HUES48 (cell line): ENCODE data around the gene TGFB2.

Experiments used
- H3K27ac ChIP-seq: one replicate; pipeline ENCODE4 v1.7.0; 2013; ENCODE audit warnings: low read depth, low read length, inconsistent platforms
- H3K27me3 ChIP-seq: 2 replicates; pipeline ENCODE4 v1.6.1; 2013; ENCODE audit warnings: mild to moderate bottlenecking, low read length; ENCODE audit not compliant: control insufficient read depth, insufficient read depth
- H3K36me3 ChIP-seq: 2 replicates; pipeline ENCODE4 v1.6.1; 2013; ENCODE audit warnings: low read length; ENCODE audit not compliant: control insufficient read depth, insufficient read depth
- H3K4me1 ChIP-seq: 2 replicates; pipeline ENCODE4 v1.6.1; 2013; ENCODE audit warnings: mild to moderate bottlenecking, low read length; ENCODE audit not compliant: control insufficient read depth, insufficient read depth
- H3K4me3 ChIP-seq: 2 replicates; pipeline ENCODE4 v1.5.1; 2013; ENCODE audit warnings: mild to moderate bottlenecking, low read depth, low read length
- H3K9ac ChIP-seq: 2 replicates; pipeline ENCODE4 v1.6.1; 2013; ENCODE audit warnings: mild to moderate bottlenecking, low read depth, low read length, moderate library complexity
- H3K9me3 ChIP-seq: 2 replicates; pipeline ENCODE4 v1.6.1; 2013; ENCODE audit warnings: low read length; ENCODE audit not compliant: control insufficient read depth, insufficient read depth

TGFB2 gene

DNA sequence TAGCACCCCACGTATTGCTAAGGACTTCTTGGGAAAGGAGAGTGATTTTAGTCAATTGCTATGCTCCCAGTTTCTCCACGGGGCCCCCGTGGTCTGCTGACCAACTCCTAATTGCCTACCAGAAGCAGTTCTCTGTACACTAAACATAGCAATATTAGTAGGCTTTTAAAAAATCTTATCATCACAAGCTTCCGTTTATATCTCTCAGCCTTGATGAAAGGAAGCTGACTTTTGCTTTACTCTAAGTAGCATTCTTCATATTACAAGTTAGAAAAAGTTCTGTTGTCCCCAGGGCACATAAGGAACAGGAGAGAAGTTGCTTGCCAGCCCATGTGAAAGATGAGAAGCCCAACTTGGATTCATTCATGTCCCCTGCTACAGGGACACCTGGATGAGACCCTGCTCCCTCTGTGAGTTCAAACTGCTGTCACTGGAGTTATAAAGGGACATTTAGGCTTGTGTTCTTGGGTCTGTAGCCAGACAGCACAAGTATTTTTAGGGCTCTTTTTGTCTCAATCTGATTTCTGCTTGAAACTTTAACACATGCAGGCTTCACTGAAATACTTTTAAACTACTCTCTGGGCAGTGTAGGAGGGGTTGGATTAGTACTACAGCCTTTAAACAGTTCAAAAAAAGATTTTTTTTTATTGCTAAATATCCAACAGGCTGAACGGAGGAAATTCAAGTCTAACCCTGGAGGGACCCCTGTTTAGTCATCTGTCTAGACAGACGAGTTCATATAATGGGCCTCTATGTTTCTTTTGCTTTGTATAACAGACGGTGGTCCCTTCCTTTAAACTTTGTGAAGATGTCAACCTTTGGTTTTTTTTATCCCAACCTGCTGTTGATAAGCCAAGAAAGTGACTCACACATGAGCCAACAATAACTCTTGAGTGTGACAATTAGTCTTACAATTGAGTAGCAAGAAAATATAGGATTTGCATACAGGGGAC lies 29.5 kb downstream of the TGFB2 start:
- no peak overlapping the region for H3K4me3 ChIP-seq
- H3K27ac ChIP-seq: no peak overlapping the region
- H3K9ac ChIP-seq: no peak overlapping the region
- H3K4me1 ChIP-seq: no peaks in the 10 kb centered on the region
- H3K27me3 ChIP-seq: no peaks in the 10 kb centered on the region
- no peaks in the 10 kb centered on the region for H3K9me3 ChIP-seq
- H3K36me3 ChIP-seq: no peaks in the 10 kb centered on the region

DNA sequence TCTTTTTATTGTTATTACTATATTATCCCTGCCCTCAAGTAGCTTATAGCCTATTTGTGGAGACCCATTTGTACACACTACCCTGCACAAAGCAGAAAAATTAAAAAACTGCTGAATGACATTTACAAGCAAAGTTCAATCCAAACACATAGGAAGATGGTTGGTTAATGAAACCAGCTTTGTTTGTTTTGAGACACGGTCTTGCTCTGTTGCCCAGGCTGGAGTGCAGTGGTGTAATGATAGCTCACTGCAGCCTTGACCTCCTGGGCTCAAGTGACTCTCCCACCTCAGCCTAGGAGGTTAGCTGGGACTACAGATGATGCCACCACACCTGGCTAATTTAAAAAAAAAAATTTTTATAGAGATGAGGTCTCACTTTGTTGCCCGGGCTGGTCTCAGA lies 31.6 kb downstream of the TGFB2 start:
- no peak overlapping the region for H3K9ac ChIP-seq
- no peak overlapping the region for H3K27ac ChIP-seq
- no peak overlapping the region for H3K4me3 ChIP-seq
- H3K9me3 ChIP-seq: no peaks in the 10 kb centered on the region
- H3K27me3 ChIP-seq: no peaks in the 10 kb centered on the region
- peaks cover 5% of the 10 kb centered on the region; the same call in 1 of the 2 replicates for H3K4me1 ChIP-seq
- no peaks in the 10 kb centered on the region for H3K36me3 ChIP-seq

DNA sequence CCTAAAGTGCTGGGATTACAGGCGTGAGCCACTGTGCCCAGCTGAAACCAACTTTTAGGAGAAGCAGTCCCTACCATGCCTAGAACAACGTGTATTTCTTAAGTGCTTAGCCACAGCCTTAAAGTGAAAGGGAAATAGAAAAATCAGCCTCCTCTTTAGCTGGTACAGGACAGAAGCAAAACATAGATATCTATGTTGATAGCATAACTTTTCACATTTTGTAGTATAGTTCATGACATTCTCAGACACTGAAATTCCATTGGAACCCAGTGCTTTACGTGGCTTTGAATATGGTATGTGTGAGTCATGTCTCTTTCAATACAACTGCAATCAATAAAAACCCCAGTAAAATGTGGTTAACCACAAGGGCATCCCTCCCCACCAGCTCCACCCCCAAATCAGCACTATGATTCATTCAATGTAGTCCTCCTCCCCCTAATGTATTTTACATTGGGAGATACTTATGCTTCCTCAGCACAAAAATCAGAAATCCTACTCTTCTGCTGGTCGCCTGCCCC lies 32.1 kb downstream of the TGFB2 start:
- Histone ChIP-seq H3K9ac (no peak overlapping the region), H3K27ac (no peak overlapping the region), H3K36me3 (no peaks in the 10 kb centered on the region), H3K4me1 (peaks cover 5% of the 10 kb centered on the region; the same call in 1 of the 2 replicates), H3K27me3 (no peaks in the 10 kb centered on the region), H3K4me3 (no peak overlapping the region), H3K9me3 (no peaks in the 10 kb centered on the region)

DNA sequence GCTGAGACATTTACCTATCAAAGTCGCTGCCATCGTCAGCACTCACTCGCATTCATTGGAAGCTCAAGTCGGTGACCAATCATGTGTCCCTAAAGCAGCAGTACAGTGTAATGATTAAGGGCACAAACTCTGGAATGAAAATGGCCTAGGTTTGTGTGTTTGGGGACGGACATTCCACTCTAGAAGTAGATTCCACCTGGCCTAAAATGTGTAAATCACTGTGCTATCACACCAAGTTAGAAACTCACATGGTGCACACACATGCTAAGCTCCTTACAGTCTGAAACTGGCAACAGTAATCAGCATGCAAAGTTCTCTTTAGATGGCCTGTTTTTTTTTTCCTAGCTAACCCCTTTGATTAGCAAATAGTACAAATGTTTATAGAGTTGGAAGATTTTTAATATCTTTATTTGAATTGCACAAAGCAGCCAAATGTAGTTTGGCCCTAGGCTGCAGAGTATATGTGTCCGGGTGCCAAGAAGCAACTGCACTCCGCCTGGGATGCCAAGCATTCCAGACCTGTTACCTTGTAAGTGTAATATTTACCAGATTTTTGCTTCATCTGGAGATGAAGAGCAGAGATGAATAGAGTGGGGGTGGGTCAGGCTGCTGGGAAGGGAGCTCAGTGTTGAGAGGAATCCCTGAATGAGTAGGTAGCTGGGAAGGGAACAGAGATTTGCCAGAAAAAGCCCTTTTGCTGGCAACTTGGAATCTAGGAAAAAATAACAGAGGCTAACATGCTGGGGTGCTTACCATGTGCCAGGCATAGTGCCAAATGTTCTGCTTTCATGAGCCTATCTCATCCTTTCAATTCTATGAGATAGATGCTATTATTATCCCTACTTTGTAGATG lies 35.2 kb downstream of the TGFB2 start:
- peaks cover 5% of the 10 kb centered on the region; the same call in 1 of the 2 replicates for H3K4me1 ChIP-seq
- no peak overlapping the region for H3K4me3 ChIP-seq
- H3K27me3 ChIP-seq: no peaks in the 10 kb centered on the region
- no peaks in the 10 kb centered on the region for H3K36me3 ChIP-seq
- no peaks in the 10 kb centered on the region for H3K9me3 ChIP-seq
- no peak overlapping the region for H3K9ac ChIP-seq
- no peak overlapping the region for H3K27ac ChIP-seq

DNA sequence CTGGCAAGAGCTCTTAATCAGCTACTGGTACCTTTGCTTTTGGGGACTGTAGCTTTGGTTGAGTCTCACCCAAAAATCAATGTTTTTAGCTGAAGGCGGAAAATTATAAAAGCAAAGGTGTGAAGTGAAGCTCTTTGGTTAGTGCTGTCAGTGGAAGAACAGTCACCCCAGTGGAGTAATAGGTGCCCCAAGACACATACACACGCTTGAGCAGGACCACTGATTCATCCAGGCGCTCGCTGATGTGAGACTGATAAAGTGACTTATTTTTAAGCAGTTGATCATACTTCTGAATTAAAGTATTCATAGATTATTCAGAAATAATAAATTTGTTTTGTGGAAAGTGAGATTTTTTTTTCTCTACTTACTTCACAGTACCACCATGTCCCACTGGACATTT lies 37.1 kb downstream of the TGFB2 start:
- H3K4me3 ChIP-seq: no peak overlapping the region
- no peaks in the 10 kb centered on the region for H3K36me3 ChIP-seq
- H3K4me1 ChIP-seq: peaks cover 5% of the 10 kb centered on the region; the same call in 1 of the 2 replicates
- no peaks in the 10 kb centered on the region for H3K9me3 ChIP-seq
- H3K9ac ChIP-seq: no peak overlapping the region
- no peaks in the 10 kb centered on the region for H3K27me3 ChIP-seq
- no peak overlapping the region for H3K27ac ChIP-seq

DNA sequence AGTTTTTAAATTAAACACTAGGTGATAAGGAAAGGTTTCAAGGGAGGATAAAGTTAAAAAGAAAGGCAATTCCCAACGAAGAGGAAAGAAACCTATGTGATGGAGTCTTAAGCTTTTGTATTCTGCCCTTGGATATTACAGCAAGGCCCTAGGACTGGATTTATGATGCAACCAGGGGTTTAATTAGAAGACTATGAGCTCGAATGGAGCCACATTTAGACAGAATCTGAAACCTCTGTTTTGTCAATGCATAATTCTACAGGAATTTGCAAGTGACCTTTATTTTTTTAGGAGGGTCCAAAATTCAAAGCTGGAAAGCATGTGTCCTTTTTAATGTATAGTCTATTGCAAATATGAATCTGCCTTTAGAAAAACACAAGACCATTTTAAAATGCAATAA lies 37.9 kb downstream of the TGFB2 start:
- H3K4me3 ChIP-seq: no peak overlapping the region
- no peaks in the 10 kb centered on the region for H3K9me3 ChIP-seq
- no peaks in the 10 kb centered on the region for H3K36me3 ChIP-seq
- H3K27ac ChIP-seq: no peak overlapping the region
- H3K4me1 ChIP-seq: peaks cover 5% of the 10 kb centered on the region; the same call in 1 of the 2 replicates
- no peak overlapping the region for H3K9ac ChIP-seq
- no peaks in the 10 kb centered on the region for H3K27me3 ChIP-seq

DNA sequence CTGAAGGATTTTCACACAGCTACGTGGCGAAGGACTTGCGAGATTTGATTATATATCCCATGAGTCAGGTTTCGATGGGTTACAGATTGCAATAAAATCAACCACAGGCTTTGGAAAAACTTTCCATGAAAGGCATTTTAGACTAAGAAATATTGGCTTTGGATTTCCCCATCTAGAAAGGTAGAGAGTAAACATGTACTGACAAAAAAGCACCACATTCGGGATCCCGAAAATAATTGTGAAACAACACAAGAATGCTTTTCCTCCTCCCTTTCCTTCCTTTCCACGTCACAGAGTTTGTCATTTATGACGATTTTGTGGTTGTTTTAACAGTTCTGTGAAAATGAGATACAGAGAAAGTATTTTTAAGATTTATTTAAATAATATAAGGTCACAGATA lies 38.5 kb downstream of the TGFB2 start:
- H3K36me3 ChIP-seq: no peaks in the 10 kb centered on the region
- peaks cover 5% of the 10 kb centered on the region; the same call in 1 of the 2 replicates for H3K4me1 ChIP-seq
- H3K27me3 ChIP-seq: no peaks in the 10 kb centered on the region
- H3K9me3 ChIP-seq: no peaks in the 10 kb centered on the region
- H3K27ac ChIP-seq: no peak overlapping the region
- H3K9ac ChIP-seq: no peak overlapping the region
- no peak overlapping the region for H3K4me3 ChIP-seq

DNA sequence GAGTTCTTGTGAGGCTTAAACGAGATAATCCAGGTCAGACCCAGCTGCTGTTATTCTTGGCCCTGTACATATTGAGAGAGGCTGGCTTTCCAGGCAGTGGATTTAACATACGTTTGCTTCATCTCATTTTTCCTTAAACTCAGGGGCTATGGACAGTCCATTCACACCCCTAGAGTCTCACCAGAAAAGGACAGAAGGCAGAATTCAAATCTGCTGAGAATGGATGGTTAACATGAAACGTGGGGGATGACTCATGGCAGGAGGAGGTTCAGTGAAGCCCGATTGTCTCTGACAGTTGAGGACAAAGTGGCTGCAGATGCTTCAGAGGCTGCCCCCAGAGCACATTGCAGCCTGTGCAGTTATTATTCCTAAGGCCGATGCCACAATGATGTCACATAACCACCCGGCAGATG lies 39.5 kb downstream of the TGFB2 start:
- no peak overlapping the region for H3K9ac ChIP-seq
- no peak overlapping the region for H3K4me3 ChIP-seq
- no peak overlapping the region for H3K27ac ChIP-seq
- no peaks in the 10 kb centered on the region for H3K9me3 ChIP-seq
- H3K27me3 ChIP-seq: no peaks in the 10 kb centered on the region
- H3K36me3 ChIP-seq: no peaks in the 10 kb centered on the region
- H3K4me1 ChIP-seq: peaks cover 5% of the 10 kb centered on the region; the same call in 1 of the 2 replicates

DNA sequence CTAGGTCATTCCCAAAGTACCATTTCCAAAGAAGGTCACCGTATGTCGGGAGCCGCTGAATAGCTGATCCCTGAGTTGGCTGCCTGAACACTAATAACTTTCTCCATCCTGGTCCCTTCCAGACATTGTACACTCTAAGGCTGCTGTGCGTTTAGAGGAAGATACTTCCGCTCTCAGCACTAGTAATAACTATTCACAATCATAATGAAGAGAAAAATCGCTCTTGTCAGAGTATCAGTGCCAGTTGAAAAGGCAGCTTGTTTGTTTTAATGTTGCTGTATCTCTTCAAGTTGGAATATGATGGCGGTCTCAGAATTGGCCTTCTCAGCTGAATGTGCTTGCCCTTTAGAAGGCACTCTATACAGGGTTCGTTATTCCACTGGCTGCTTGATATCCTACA lies 43.5 kb downstream of the TGFB2 start:
- Histone ChIP-seq H3K9ac (no peak overlapping the region), H3K4me3 (no peak overlapping the region), H3K27ac (no peak overlapping the region), H3K9me3 (no peaks in the 10 kb centered on the region), H3K4me1 (no peaks in the 10 kb centered on the region), H3K36me3 (no peaks in the 10 kb centered on the region), H3K27me3 (no peaks in the 10 kb centered on the region)

DNA sequence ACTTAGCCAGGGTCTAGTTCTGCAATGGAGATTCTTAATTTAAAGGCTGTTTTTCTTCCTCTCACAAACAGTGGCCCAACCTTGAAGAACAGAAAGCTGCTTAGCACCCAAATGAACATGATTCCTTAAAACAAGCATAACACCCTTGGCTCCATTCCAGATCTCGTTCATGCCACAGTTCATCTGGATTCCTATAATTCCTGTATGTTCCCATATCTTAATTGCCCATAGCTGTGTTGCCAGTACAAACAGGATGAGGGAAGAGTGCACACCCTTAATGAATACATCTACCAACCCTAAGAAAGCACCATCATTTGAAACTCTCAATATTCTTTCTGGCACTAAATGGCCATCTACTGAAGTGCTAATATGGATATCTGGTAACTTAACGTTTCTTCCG lies 45.5 kb downstream of the TGFB2 start:
- no peak overlapping the region for H3K27ac ChIP-seq
- H3K9me3 ChIP-seq: no peaks in the 10 kb centered on the region
- H3K27me3 ChIP-seq: no peaks in the 10 kb centered on the region
- no peaks in the 10 kb centered on the region for H3K36me3 ChIP-seq
- no peak overlapping the region for H3K9ac ChIP-seq
- no peaks in the 10 kb centered on the region for H3K4me1 ChIP-seq
- no peak overlapping the region for H3K4me3 ChIP-seq
